Fibroblast of skin of right quadriceps (primary cell): ENCODE results near the gene ZNF205.

ENCODE experiments used
- DNase-seq: peaks from one replicate; pipeline ENCODE4 v3.0.0-alpha.2; 2013

Gene ZNF205

DNA sequence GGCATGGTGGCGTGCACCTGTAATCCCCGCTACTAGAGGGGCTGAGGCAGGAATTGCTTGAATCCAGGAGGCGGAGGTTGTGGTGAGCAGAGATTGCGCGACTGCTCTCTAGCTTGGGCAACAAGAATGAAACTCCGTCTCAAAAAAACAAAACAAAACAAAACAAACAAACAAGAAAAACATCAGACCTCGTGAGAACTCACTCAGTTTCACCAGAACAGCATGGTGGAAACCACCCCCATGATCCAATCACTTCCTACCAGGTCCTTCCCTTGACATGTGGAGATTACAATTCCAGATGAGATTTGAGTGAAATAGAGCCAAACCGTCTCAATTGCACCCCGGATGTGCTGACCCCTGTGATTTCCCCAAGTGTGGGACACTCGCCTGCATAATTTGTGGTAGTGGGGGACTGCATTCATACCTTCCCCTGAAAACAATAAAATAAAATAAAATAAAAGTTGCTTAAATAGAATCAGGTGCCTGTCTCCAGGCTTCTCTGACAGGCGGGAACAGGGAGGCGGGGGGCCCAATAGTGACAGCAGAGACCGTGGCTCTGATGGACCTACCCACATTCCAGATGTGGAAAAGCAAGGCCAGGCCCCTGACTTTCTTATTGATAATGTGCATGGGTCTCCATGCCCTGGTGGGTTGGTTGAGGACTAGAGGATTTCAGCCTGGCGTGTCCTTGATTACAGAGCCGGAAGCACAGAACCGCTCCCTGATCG lies 26.4 kb upstream of the ZNF205 start:
- no peak for DNase-seq

- DNase-seq: no peak
These were observed 25.7 kb upstream of the ZNF205 start for GRCh38 chr16:3086596-3087242.

DNA sequence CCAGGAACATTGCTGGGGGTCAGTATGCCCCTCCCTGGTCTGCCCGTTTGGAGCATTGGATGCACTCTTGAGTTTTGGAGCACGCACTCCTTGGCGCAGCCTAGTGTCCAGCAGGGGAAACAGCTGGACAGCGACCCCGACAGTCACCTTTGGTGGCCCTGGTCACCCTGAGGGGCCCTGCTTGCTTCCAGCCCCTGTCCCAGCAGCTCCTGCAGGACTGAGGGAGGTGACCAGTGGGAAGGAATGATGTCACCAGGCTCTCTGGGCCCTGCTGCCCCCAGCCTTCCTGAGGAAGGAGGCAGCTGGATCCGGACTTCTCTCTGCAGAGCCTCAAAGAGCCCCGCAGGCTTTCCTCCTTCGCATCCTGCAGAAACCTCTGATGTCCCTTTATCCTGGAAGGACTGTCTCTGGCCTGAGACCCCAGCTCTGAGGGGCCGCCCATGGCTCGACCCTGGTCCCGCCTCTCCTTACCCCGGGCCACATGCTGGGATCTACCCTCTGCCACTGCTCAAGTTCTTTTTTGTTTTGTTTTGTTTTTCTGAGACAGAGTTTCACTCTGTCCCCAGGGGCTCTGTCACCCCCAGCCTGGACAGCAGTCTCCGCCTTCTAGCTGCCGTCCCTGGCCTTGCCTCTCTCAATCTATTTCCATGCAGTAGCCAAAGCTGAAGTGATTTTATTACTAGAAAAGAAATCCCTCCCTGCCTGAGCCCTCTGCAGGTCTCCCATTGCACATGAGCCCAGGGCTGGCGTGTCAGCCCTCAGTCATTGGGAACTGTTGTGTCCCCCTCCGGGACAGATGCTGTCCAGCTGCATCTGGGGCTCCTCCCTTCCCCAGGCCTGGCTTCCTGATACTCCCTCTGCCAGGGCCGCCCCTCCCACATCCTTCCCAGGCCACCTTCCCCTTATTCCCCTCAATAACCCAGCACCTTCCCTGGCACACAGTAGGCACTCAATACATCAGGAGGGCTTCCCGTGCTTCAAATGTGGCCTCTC lies 24.8 kb upstream of the ZNF205 start:
- no peak for DNase-seq

GRCh38 chr16:3088450-3088849 lies 23.9 kb upstream of the ZNF205 start:
- DNase-seq: no peak

DNA sequence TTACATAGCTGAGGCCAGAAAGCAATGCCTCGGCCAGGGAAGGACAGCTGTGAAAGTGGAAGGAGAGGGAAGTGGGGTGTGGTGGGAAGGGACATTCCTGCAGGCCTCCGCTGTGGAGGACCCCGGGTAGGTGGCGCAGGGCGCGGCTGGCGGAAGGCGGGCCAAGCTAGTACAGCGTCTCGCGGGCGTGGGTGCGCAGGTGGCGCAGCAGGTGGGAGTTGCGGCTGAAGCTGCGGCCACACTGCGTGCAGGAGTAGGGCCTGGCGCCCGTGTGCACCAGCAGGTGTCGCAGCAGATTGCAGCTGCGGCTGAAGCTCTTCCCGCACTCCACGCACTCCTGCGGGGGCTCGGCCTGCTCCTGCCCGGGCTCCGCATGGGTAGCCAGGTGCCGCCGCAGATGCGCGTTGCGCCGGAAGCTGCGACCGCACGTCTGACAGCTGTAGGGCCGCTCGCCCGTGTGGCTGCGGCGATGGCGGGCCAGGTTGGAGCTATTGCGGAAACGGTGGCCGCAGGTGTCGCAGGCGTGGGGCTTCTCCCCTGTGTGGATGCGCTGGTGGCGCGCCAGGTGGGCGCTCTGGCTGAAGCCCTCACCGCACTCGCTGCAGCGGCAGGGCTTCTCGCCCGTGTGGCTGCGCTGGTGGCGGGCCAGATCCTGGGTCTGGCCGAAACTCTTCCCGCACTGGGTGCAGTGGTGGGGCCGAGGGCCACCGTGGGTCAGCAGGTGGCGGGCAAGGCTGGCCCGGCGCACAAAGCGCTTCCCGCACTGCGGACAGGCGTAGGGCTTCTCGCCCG lies 23.3 kb upstream of the ZNF205 start:
- DNase-seq: no peak

- no peak for DNase-seq
These were observed 22.4 kb upstream of the ZNF205 start for GRCh38 chr16:3089717-3090592.

DNA sequence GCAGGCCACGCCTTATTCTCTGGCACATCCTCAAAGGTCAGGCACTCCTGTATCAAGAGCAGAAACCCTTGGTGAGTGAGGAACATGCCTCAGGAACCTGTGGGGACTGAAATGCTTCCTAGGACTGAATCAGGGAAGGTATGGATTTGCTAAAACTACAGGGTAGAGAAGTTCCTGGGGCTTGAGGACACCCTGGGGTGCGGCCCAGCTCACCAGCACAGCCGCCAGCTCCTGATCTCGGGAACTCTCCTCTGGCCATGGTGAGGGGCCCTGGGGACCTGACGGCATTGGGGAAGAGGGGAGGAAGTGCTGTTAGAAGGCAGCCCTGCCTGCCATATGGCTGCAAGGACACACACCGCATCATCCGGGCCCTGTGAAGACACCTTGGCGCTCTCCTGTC lies 20.8 kb upstream of the ZNF205 start:
- DNase-seq: no peak

- no peak for DNase-seq
These were observed 19.9 kb upstream of the ZNF205 start for GRCh38 chr16:3092501-3092941.

GRCh38 chr16:3094289-3095027 lies 17.9 kb upstream of the ZNF205 start:
- DNase-seq: no peak

DNA sequence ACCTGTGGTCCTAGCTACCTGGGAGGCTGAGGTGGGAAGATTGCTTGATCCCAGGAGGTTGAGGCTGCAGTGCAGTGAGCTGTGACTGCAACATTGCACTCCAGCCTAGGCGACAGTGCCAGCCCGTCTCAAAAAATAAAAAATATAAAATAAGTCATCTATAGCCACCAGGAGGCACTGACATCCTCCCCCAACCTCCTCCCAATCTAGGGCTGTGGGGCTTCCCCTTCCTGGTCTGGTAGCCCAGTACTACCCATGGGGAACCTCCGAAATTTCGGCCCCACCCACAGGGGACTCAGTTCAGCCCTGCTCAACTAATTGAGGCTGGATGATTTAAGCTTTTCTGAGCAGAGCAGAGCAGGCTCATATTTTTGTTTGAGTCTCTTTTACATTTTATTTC lies 16.5 kb upstream of the ZNF205 start:
- no peak for DNase-seq

DNA sequence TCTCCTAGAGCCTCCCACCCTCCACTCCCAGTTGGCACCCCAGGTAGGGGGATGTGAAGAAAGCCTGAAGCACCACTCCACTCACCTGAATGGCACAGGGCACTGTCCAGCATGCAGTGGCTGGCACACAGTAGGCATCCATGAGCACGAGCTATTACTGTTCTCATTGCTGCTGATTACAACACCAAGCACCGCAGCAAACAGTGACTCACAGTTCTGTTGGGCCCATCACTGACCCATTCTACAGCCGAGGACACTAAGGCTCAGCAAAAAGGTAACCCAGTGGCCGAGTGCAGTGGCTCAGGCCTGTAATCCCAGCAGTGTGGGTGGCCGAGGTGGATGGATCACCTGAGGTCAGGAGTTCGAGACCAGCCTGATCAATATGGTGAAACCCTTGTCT lies 16.0 kb upstream of the ZNF205 start:
- DNase-seq: no peak

DNA sequence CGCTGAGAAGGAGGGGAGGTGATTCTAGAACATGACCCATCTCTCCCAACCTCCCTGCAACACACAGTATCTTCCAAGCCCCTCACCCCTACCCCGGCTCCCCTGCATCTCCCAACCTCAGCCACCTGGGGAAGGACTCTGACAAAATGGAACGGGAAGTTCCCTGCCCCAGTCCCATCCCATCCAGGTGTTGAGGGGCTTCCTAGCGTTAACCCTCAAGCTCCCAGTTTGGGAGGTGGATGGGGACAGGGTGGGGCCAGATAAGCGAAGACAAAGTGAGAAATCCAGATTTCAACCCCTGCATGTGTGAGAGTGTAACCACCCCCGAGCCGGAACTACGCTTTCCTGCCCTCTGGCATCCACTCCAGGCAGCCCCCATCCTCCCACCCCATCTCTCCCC lies 15.1 kb upstream of the ZNF205 start:
- DNase-seq: no peak

DNA sequence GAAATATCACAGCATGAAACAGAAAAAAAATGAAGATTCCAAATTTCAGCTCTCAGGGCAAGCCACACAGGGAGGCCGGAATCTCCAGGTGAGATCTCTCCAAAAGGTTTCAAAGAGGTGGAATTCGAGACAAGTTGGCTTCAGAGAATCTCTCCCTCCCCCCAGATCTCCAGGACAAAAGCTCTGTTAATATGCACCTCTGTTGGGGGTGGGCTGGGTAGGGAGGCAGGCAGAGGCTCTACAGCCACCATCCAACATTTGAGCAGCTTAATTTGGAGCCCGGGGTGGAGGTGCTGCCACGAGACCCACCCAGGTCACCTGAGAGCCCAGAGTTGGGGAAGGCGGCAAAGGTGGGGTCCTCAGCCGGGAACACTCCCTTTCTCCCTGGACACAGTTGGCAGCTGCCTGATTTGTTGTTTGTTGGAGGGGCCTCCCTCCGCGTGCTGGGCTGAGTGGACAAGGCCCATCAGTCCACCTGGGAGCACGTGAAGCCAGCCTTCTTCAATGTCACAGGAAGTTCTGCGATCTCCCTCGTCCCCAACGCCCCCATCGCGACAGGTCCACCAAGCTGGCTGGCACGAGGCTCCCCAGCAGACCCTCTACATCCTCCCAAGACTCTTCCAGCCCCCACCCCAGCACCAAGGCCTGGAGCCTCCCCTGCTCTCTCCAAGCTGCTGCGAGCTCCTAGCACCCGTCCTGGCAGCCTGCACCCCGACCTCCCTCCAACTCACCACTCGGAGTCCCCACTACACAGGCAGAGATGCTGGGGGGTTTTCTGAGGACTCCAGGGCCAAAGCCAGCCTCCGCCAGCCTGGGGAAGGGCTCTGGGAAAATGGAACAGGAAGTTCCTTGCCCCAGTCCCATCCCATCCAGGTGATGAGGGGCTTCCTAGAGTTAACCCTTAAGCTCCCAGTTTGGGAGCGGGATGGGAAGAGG lies 13.7 kb upstream of the ZNF205 start, which contains the start of gene ZSCAN10:
ZSCAN10 (minus strand) TSS at position 836 of the 936 bp plus-strand sequence. CDS start 6,357 bp downstream, outside the sequence.
- DNase-seq: no peak

DNA sequence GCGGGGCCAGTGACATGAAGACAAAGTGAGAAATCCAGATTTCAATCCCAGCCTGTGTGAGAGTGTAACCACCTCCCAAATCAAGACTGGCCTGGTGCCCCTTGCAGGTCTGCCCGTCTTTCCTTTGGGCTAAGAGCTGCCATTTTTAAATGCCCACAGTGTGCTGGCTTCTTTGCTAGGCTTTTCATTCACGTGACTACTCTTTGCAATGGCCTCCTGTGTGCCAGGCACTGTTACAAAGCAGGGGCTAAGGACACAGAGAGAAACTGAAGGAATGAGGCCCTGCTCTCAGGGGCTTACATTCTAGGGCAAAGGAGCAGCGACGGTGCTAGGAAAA lies 13.0 kb upstream of the ZNF205 start:
- DNase-seq: no peak

DNA sequence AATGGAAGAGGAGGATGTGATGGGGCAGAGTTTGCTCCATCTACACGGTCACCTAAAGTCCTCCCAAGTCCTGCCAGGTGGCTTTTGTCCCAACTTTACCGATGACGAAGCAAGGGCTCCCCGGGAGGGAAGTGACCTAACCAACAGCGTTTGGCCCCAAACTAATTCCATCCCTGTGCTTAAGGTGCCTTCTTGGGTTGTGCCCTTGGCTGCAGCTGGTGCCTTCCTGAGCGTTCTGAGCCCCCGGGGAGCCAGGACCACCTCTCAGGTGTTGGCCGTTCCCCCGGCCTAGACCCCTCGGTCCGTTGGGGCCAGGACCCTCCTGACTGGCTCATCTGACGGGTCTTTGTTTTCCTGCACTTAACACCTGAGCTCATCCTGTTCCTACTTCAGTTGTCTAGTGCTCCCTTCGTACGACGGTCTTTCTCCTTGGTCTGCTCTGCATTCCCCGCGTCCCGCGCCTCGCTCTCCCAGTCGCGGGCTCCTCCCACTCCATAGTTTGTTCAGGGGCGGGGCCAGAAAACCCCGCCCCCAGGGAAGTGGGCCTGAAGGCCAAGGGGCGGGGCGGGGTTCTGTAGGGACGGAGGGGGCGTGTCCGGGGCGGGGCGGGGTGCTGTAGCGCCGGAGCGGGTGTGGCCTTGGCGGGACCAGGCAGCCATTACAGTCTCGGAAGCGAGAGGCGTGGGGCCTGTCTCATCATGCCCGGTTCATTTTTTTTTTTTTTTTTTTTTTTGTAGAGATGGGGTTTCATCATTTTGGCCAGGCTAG lies 12.5 kb upstream of the ZNF205 start:
- peak; percentile 88 for DNase-seq

DNA sequence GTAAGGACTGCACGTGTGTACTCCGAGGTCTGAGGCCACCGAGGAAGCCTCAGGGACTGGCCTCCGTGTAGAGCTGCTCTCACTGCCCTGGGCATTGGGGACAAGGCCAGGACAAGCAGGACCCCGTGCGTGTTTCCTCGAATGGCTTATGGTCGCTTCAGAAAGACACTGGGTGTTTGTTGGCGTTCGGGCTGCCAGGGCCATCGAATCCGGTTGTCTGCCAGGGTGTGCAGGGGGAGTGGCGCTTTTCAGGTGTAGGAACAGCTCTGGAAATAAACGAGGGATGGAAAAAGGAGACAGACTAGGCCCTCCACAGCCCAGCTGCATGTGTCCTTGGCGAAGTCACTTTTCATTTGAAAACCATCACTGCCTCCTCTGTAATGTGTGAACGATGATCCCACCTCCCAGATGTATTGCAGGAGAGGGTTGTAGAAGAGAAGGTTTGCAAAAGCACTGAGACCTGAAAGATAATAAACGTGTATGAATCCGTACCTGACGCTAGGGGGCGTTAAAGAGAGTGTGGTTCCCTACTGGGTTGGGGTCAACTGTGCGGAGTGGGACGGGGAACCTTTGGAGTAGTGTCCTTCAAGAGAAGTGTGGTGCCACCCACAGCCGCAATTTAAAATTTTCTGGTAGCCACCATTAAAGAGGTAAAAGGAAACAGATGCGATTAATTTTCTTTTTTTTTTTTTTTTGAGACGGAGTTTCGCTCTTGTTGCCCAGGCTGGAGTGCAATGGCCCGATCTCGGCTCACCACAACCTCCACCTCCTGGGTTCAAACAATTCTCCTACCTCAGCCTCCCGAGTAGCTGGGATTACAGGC lies 11.2 kb upstream of the ZNF205 start:
- DNase-seq: peak; percentile 28

DNA sequence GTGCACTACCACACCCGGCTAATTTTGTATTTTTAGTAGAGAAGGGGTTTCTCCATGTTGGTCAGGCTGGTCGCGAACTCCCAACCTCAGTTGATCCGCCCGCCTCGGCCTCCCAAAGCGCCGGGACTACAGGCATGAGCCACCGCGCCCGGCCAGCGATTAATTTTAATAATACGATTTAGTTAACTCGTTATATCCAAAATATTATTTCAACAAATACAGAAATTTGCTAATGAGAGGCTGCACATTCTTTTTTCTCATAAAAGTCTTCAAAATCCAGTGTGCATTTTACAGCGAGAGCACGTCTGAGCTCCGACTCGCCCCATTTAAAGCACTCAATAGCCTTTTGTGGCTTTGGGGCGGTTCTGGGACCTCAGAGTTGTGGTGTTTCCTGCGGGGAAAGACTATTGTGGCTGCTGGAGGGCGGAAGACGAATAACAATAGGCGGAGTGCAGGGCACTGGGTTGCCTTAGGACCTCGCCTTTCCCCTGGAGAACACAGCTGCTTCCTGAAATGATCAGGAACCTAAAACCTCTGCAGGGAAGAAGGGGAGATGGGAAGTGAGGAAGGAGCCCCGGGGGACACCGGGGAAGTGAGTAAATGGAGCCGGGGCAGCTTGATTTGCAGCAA lies 10.4 kb upstream of the ZNF205 start:
- no peak for DNase-seq
